Gastrocnemius medialis (tissue), 4 donors: ENCODE measurements around the gene TOMM6.

Experiments
- POLR2A ChIP-seq, 2 donors: fragments of 450-650 bp; IDR thresholded peaks; one replicate each; pipeline ENCODE4 v1.6.1; 2017; ENCODE audit warnings: antibody characterized with exemption in 2 of 2, mild to moderate bottlenecking in 2 of 2, moderate library complexity in 2 of 2
- TF ChIP-seq, protein P1 (sequence below), 5 experiments: fragments of 450-650 bp in 3 of 5; fragments of 200-600 bp in 2 of 5; sonication (generic) in 2 of 5; IDR thresholded peaks in 4 of 5; conservative IDR thresholded peaks in 1 of 5; 1 replicate in 4 of 5; 2 replicates in 1 of 5; pipeline ENCODE4 v1.5.1; 2016 to 2019; ENCODE audit warnings: antibody characterized with exemption in 5 of 5, mild to moderate bottlenecking in 3 of 5, moderate library complexity in 3 of 5

DNA sequence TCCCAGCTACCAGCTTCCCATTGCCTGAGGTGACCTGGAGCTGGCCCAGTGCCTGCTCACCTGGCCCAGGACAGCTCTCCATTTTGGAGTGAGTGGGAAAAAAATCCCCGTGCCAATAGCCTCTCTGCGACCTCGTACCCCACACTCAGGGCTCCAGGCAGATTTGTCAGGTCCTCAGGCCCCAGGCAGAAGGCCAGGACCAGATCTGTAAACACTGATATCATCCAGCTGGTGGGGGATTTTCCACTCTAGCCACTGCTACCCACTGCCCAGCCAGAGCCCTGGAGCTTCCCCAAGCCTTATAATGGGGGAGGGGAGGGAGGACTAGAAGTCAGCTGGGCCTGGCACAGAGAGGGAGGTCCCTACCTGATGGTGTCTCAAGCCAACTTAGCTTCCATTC is 39.0 kb upstream of the TOMM6 start:
- TF ChIP-seq, protein P1, sequence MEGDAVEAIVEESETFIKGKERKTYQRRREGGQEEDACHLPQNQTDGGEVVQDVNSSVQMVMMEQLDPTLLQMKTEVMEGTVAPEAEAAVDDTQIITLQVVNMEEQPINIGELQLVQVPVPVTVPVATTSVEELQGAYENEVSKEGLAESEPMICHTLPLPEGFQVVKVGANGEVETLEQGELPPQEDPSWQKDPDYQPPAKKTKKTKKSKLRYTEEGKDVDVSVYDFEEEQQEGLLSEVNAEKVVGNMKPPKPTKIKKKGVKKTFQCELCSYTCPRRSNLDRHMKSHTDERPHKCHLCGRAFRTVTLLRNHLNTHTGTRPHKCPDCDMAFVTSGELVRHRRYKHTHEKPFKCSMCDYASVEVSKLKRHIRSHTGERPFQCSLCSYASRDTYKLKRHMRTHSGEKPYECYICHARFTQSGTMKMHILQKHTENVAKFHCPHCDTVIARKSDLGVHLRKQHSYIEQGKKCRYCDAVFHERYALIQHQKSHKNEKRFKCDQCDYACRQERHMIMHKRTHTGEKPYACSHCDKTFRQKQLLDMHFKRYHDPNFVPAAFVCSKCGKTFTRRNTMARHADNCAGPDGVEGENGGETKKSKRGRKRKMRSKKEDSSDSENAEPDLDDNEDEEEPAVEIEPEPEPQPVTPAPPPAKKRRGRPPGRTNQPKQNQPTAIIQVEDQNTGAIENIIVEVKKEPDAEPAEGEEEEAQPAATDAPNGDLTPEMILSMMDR (IDR thresholded peaks at IDR 0.05 in 4 of 5, conservative IDR thresholded peaks at IDR 0.05 in 1 of 5) = no peak
- TF ChIP-seq POLR2A (IDR thresholded peaks at IDR 0.05) = no peak
